ENCODE measurements around the gene GALNT14. TPM values are rescaled to one million over a fixed set of nuclear protein-coding genes. Genes with fewer than 3 reads are reported as not detected.

Gene GALNT14
- 0.33 and 1.2 TPM in 2 replicates for total RNA-seq

GRCh38 chr2:31138037-31138962 lies at the start of gene GALNT14:
TSS of gene GALNT14 (minus strand) at chr2:31138440. CDS start at chr2:31138086, 354 bp downstream.

Other genes starting within 250 kb of the GALNT14 start
- 0.11 and 0.12 TPM in 2 replicates for gene CAPN14, start 79.1 kb upstream of the GALNT14 start, total RNA-seq
- 14.2 and 22.1 TPM in 2 replicates for gene EHD3, start 95.7 kb upstream of the GALNT14 start, total RNA-seq